AG09309 (cell line): ENCODE results near the gene NADSYN1.

Source experiments
- DNase-seq: peaks from one replicate; pipeline ENCODE4 v3.0.0-alpha.2; 2010; ENCODE audit warnings: low read depth
- H3K4me3 ChIP-seq: 2 replicates; pipeline ENCODE4 v1.5.1; 2011; ENCODE audit warnings: mild to moderate bottlenecking, low read depth, low read length, moderate library complexity; ENCODE audit not compliant: control insufficient read depth
- CTCF ChIP-seq: IDR thresholded peaks from 2 replicates; pipeline ENCODE4 v1.5.1; 2011; ENCODE audit warnings: mild to moderate bottlenecking, low read depth, low read length, inconsistent platforms; ENCODE audit not compliant: insufficient read depth, control insufficient read depth; ENCODE audit errors: missing control alignments

NADSYN1 gene

DNA sequence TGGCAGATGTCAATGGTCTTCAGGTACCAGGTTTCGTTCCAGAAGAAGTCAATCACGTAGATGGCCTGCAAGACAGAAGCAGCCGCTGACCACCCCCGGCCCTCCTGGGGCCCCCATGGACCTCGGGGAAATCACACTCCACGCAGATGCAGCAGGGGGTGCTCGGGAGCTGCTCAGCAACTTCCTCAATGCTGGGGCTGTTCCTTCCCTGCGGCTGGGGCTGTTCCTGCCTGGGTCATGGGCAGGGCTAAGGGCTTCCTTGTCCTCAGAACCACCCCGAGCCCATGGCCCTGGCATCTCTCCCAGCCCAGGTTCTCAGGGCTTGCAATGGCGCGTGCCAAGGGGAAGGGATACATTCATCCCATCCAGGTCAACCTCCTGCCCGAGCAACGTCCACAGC lies 15.1 kb upstream of the NADSYN1 start:
- TF ChIP-seq CTCF: no peak
- H3K4me3 ChIP-seq: no peak overlapping the region
- DNase-seq: no peak

- no peak overlapping the region for H3K4me3 ChIP-seq
- no peak for TF ChIP-seq CTCF
- no peak for DNase-seq
Observed at GRCh38 chr11:71438650-71439049, 14.4 kb upstream of the NADSYN1 start.

DNA sequence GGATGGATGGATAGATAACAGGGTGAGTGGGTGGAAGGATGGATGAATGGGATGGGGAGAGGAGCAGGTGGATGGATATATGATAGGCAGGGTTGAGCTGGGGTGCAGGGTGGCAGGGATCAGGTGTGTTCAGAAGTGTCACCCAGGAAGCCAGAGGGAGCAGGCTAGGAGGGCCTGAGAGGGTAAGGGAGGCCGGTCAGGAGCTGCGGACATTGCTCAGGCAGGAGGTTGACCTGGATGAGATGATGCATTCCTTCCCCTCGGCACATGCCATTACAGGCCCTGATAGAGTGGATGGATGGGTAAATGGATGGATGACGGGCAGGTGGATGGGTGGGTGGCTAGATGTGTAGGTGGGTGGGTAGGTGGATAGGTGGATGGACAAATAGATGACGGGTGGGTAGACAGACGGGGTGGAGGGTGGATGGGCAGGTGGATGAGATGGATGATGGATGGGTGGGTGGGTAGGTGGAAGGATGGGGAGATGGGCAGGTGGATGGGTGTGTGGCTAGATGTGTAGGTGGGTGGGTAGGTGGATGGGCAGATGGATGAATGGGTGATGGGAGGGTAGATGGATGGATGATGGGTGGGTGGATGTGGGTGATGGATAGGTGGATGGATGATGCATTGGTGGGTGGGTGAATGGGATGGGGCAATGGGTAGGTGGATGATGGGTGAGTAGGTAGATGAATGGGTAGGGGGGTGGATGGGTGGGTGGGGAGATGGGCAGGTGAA lies 12.8 kb upstream of the NADSYN1 start:
- H3K4me3 ChIP-seq: no peak overlapping the region
- no peak for DNase-seq
- TF ChIP-seq CTCF: no peak

DNA sequence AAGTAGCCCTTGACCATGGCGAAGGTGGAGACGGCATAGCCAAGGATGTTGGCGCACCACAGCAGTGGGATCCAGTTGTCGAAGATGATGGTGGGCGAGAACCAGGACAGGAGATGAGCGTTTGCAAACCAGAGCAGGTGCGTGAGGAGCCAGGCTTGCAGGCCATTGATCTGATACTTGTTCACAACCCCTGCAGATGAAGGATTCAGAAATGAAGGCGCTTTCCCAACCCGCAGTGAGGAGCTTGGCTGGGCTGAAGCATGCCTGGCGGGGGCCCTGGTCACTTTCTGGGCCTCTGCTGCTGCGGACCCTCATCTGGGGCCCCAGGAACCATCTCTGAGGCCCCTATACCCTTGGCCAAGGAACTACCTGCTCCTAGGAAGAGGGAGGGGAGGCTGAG lies 11.8 kb upstream of the NADSYN1 start:
- no peak overlapping the region for H3K4me3 ChIP-seq

DNA sequence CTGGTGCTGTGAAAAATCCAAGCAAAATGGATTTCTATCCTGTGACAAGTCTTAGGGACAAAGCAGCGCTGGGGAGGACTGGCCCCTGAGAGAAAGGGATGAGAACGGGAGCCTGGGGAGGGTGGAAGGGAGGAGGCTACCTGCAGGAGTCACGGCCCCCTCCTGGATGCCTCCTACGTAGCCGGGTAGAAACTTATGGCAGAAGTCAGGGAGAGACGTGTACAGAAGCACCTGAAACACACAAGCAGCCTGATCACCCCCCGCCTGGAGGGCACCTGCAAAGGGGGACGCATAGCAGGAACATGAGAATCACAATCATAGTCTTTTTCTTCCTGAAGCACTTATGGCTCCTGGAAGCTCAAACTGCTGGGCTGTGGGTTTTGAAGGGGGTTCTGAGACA lies 10.9 kb upstream of the NADSYN1 start:
- no peak for TF ChIP-seq CTCF
- H3K4me3 ChIP-seq: no peak overlapping the region
- no peak for DNase-seq

More for the DNA sequence above, 11.8 kb upstream of the NADSYN1 start:
- no peak for TF ChIP-seq CTCF
- DNase-seq: no peak

GRCh38 chr11:71442880-71443279 lies 10.1 kb upstream of the NADSYN1 start:
- no peak for TF ChIP-seq CTCF
- DNase-seq: no peak
- no peak overlapping the region for H3K4me3 ChIP-seq
